Loucy (cell line): ENCODE results near the gene HEPACAM.

Experiments used
- EZH2phosphoT487 ChIP-seq: fragments of 200-600 bp; IDR thresholded peaks from 2 replicates; pipeline ENCODE4 v1.6.1; 2018; ENCODE audit warnings: antibody characterized with exemption, mild to moderate bottlenecking, moderate library complexity, borderline replicate concordance
- TF ChIP-seq, protein P1 (sequence below): fragments of 200-600 bp; sonication (generic); conservative IDR thresholded peaks from 2 replicates; pipeline ENCODE4 v1.5.1; 2014; ENCODE audit warnings: mild to moderate bottlenecking, antibody characterized with exemption, low read length

DNA sequence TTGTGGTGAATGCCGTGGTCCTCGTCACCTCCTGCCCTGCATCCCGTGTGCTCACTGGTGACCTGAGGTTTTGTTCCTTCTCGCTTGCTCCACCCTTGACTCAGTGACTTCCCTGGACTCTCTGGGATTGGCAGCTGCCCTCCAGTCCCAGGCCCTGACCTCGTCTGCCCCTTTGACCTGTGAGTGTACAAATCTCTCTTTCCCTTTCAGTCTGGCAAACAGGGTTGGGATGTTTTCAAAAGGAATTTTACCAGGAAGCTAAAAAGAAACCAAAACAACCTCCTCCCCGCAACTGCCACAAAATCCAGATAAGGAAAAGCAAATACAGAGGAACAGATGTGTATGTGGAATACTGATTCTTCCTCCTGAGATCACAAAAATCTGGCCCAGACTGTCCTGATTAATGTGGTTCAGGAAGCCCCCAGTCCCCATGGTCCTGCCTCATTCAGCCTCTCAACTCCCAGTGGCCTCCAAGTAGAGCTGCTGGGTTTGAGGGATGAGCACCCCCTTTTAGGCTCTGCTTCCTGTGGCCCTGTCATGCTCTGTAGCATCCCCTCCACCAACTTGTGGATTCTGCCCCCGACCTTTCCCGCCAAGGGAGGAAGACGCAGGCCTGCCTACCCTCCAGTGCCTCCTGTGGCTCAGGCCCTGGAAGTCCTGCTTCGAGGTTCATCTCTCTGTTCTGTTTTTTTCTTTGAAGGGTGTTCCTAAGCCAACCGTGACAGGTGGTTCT lies 53.3 kb downstream of the HEPACAM start:
- TF ChIP-seq, protein P1, sequence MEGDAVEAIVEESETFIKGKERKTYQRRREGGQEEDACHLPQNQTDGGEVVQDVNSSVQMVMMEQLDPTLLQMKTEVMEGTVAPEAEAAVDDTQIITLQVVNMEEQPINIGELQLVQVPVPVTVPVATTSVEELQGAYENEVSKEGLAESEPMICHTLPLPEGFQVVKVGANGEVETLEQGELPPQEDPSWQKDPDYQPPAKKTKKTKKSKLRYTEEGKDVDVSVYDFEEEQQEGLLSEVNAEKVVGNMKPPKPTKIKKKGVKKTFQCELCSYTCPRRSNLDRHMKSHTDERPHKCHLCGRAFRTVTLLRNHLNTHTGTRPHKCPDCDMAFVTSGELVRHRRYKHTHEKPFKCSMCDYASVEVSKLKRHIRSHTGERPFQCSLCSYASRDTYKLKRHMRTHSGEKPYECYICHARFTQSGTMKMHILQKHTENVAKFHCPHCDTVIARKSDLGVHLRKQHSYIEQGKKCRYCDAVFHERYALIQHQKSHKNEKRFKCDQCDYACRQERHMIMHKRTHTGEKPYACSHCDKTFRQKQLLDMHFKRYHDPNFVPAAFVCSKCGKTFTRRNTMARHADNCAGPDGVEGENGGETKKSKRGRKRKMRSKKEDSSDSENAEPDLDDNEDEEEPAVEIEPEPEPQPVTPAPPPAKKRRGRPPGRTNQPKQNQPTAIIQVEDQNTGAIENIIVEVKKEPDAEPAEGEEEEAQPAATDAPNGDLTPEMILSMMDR: no peak
- TF ChIP-seq EZH2phosphoT487: no peak
